Activated CD4-positive, alpha-beta memory T cell treated with anti-CD3 and anti-CD28 coated beads, Interleukin-2, amount 10 ng/mL, durations not matched to agents 7 days and 5 days (primary cell): ENCODE results near the gene PANK4. TPM values are rescaled to one million over a fixed set of nuclear protein-coding genes. Genes with fewer than 3 reads are reported as not detected.
"Not testable (repeated sequence)": the region's sequence is repeated elsewhere in the genome, so short reads cannot be mapped to it uniquely, and the experiment has no call there.

Source experiments
- CTCF ChIA-PET: fragments of 350-600 bp; sonication (Branson Sonifier 250); formaldehyde crosslinking; loops from one replicate; lab custom pipeline; 2021; ENCODE audit warnings: antibody characterized with exemption, inconsistent platforms; lab: Charles Lee
- POLR2A ChIA-PET: fragments of 350-600 bp; sonication (Branson Sonifier 250); formaldehyde crosslinking; loops from one replicate; lab custom pipeline; 2021; ENCODE audit warnings: antibody characterized with exemption; lab: Charles Lee
- DNase-seq: peaks from one replicate; pipeline ENCODE4 v3.0.0-alpha.2; 2020
- H3K27ac Mint-ChIP-seq: one replicate; pipeline ENCODE4 v1.8.0; 2021; ENCODE audit warnings: mild to moderate bottlenecking, mixed read lengths
- H3K27me3 Mint-ChIP-seq: one replicate; pipeline ENCODE4 v1.8.0; 2021; ENCODE audit warnings: mixed read lengths
- H3K36me3 Mint-ChIP-seq: one replicate; pipeline ENCODE4 v1.8.0; 2021; ENCODE audit warnings: low read depth, mixed read lengths
- H3K4me1 Mint-ChIP-seq: one replicate; pipeline ENCODE4 v1.8.0; 2021; ENCODE audit warnings: mixed read lengths
- H3K4me3 Mint-ChIP-seq: one replicate; pipeline ENCODE4 v1.8.0; 2021; ENCODE audit warnings: mild to moderate bottlenecking, mixed read lengths
- H3K9me3 Mint-ChIP-seq: one replicate; pipeline ENCODE4 v1.8.0; 2021; ENCODE audit warnings: mixed read lengths
- total RNA-seq, 2 experiments: library from RNA; stranded (reverse); gene quantifications; one replicate each; pipeline ENCODE4 v1.2.3, GENCODE V29; 2021

The PANK4 gene
- total RNA-seq, 2 experiments from 2014 or later = 71.7 to 72.6 TPM

DNA sequence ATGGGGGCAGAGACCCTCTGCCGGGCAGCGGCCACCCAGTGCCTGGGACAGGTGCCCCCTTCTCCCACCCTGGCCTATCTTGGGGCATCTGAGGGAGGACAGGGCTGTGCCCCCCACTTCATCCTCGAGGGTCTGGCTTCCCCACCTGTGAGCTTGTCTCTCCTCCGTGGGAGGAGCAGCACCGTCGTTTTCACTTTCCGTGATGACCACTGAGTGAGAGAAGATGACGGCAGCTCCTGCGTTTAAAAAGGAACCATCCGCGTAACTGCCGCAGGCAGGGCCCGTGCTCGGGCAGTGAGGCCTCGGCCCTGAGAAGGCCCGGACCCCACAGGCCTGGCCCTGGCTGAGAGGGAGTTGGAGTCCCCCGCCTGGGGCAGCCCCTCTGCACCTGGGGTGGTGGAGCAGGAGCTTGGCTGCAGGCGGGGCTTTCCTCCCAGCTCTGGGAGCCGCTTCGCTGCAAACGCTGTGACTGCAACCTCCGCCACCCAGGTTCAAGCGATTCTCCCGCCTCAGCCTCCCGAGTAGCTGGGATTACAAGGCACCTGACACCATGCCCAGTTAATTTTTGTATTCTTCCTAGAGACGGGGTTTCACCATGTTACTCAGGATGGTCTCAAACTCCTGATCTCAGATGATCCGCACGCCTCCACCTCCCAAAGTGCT, 23.1 kb upstream of the PANK4 start:
- peak overlapping the region; percentile 94 for H3K4me3 Mint-ChIP-seq
- H3K27me3 Mint-ChIP-seq, H3K9me3 Mint-ChIP-seq, H3K36me3 Mint-ChIP-seq, DNase-seq: not testable (repeated sequence)
- ChIA-PET POLR2A (interaction anchor here (1.2 to 12.2 kb wide), 7 partner anchors 20 to 133 kb away, joined by 3 to 228 read pairs (median 13); partner anchors contain the start of genes HES5, PANK4 and PRXL2B), CTCF (interaction anchor here (1.4 to 4.6 kb wide), 3 partner anchors 12 to 134 kb away, joined by 7 to 81 read pairs (median 41); partner anchors contain the start of gene PANK4)
- peaks cover 36% of the 10 kb centered on the region for H3K4me1 Mint-ChIP-seq
- H3K27ac Mint-ChIP-seq = peak overlapping the region; percentile 99

DNA sequence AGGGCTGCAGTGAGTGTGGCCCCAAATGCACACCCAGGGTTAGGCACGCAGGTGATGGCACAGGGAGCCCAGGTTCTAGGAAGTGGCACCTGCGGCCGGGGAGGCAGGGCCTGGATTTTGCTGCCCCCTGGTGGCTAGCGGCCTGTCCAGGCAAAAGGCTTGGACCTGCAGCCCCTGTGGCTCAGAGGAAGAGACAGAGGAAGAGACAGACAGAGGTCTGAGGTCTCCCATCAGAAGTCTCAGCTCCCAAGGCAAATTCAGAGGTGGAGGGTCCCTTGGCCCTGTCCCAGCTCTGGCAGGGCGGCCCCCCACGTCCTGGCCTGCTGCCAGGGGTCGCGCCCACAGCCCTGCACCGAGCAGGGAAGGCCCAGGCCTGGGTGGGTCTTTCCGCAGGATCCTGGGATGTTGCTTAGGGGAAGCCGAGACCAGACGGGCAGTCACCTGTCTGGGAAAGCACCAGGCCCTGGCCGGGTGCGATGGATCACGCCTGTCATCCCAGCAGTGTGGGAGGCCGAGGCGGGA, 21.7 kb upstream of the PANK4 start:
- Mint-ChIP-seq H3K4me3 (peak overlapping the region; percentile 94), H3K27ac (peak overlapping the region; percentile 99), H3K4me1 (peaks cover 26% of the 10 kb centered on the region), H3K9me3 (no peaks in the 10 kb centered on the region), H3K27me3 (no peaks in the 10 kb centered on the region), H3K36me3 (no peaks in the 10 kb centered on the region)
- ChIA-PET POLR2A (interaction anchor here (1.0 to 12.2 kb wide), 18 partner anchors 8 to 415 kb away, joined by 3 to 228 read pairs (median 11); partner anchors contain the start of genes FAAP20, HES5, MORN1 and PANK4), CTCF (interaction anchor here (0.6 to 4.6 kb wide), 16 partner anchors 8 to 353 kb away, joined by 3 to 81 read pairs (median 6); partner anchors contain the start of genes FAAP20, MORN1, PANK4 and PEX10)
- peak; percentile 89 for DNase-seq

- Mint-ChIP-seq H3K4me1 (peaks cover 26% of the 10 kb centered on the region), H3K27ac (peak overlapping the region; percentile 99), H3K36me3 (no peaks in the 10 kb centered on the region), H3K9me3 (no peaks in the 10 kb centered on the region), H3K4me3 (peak overlapping the region; percentile 94), H3K27me3 (no peaks in the 10 kb centered on the region)
- CTCF ChIA-PET = interaction anchor here (0.9 to 4.6 kb wide), 12 partner anchors 9 to 352 kb away, joined by 3 to 81 read pairs (median 10); partner anchors contain the start of genes FAAP20, PANK4, PEX10 and PRXL2B
- DNase-seq = peak; percentile 71
- POLR2A ChIA-PET = interaction anchor here (0.8 to 12.2 kb wide), 17 partner anchors 8 to 414 kb away, joined by 3 to 228 read pairs (median 13); partner anchors contain the start of genes FAAP20, HES5, PANK4 and PEX10
Observed at GRCh38 chr1:2547210-2548067, 21.0 kb upstream of the PANK4 start.

GRCh38 chr1:2546515-2547209, 20.3 kb upstream of the PANK4 start:
- POLR2A ChIA-PET = interaction anchor here (0.7 to 12.2 kb wide), 19 partner anchors 9 to 413 kb away, joined by 3 to 228 read pairs (median 12); partner anchors contain the start of genes FAAP20, HES5, PANK4 and PEX10
- DNase-seq = peak; percentile 94
- Mint-ChIP-seq H3K36me3 (no peaks in the 10 kb centered on the region), H3K27ac (peak overlapping the region; percentile 99), H3K9me3 (no peaks in the 10 kb centered on the region), H3K4me1 (peaks cover 28% of the 10 kb centered on the region), H3K4me3 (peak overlapping the region; percentile 94), H3K27me3 (peaks cover 5% of the 10 kb centered on the region)
- CTCF ChIA-PET = interaction anchor here (0.9 to 4.6 kb wide), 11 partner anchors 10 to 352 kb away, joined by 3 to 81 read pairs (median 15); partner anchors contain the start of genes FAAP20, PANK4, PEX10 and PRXL2B

DNA sequence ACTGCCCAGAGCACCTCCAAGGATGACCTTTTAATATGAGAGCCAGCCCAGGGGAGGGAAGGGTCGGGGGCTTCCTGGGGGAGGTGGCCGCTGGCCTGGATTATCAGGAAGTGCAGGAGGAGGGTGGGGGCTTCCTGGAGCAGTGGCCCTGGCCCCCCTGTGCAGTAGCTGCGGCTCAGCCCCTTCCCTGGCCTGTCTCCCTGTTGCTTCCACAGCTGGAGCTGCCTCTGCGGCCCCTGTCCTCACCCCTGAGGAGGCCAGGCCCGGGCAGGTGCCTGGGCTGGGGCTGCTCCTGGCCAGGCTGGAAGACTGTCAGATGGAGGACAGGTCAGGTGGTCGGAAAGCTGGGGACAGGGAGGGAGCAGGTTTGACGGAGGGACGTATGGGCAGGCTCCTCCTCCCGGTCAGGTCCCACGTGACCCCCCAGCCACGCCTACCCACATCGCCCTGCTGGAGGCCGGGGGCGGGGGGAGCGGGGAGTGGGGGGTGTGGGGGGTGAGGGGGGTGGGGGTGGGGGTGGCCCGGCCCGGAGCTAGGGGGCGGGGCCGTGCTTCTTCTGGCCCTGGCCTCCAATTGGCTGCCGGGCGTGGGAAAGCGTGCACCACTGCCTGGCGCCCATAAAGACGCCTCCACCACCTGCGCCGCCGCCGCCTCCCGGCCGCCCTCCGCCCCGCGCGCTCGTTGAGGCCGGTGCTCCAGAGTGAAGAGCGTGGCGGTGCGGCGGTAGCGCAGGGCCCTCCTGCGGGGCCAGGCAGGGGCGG, 19.5 kb upstream of the PANK4 start:
- DNase-seq = peak; percentile 94
- ChIA-PET POLR2A (interaction anchor here (0.7 to 12.2 kb wide), 16 partner anchors 8 to 350 kb away, joined by 3 to 228 read pairs (median 12); partner anchors contain the start of genes FAAP20, HES5, PANK4 and PEX10), CTCF (interaction anchor here (1.3 to 4.6 kb wide), 7 partner anchors 10 to 351 kb away, joined by 3 to 81 read pairs (median 15); partner anchors contain the start of genes FAAP20, PANK4 and TNFRSF14)
- Mint-ChIP-seq H3K27me3 (peaks cover 9% of the 10 kb centered on the region), H3K4me1 (peaks cover 22% of the 10 kb centered on the region), H3K9me3 (no peaks in the 10 kb centered on the region), H3K4me3 (peak overlapping the region; percentile 94), H3K36me3 (no peaks in the 10 kb centered on the region), H3K27ac (peak overlapping the region; percentile 99)

DNA sequence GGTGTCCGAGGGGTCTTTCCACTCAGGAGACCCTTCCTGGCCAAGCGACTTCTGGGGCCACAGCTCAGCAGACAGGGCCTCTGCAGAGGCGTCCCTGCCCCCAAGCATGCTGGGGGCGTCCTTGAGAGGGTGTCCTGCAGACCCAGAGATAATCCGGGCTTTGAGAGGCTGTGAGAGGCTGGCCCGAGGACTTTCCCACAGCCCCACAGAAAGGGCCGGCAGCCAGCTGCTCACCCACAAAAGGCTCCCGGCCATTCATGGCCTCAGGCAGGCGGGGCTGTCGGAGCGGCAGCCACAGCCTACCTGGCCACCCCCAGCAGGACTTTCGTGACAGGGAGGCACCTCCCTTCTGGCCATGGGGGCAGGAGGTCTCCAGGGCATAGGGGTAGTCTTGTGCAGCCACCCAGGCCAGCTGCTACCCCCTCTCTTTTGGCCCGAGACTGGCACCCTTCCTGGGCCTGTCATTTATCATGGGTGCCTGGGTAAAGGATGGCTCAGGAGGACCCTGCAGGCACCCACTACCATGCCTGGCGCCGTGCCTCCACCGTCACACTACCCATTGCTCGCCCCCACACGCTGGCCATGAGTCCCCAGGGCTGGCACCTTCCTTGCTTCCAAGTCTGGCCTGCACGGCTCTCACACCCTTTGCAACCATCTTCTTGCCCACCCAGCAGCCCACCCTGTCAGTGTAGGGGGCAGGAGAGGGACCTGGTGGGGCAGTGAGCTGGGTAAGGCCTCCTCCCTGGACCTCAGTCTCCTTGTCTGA, 18.7 kb upstream of the PANK4 start:
- no peak for DNase-seq
- peaks cover 20% of the 10 kb centered on the region for H3K4me1 Mint-ChIP-seq
- CTCF ChIA-PET = interaction anchor here (1.3 to 4.6 kb wide), 5 partner anchors 11 to 129 kb away, joined by 3 to 81 read pairs (median 18); partner anchors contain the start of genes PANK4 and TNFRSF14
- H3K36me3 Mint-ChIP-seq = no peaks in the 10 kb centered on the region
- POLR2A ChIA-PET = interaction anchor here (0.8 to 12.2 kb wide), 10 partner anchors 11 to 132 kb away, joined by 3 to 228 read pairs (median 19); partner anchors contain the start of genes HES5, PANK4, PEX10 and PRXL2B
- no peak overlapping the region for H3K4me3 Mint-ChIP-seq
- peaks cover 9% of the 10 kb centered on the region for H3K27me3 Mint-ChIP-seq
- H3K27ac Mint-ChIP-seq = no peak overlapping the region
- H3K9me3 Mint-ChIP-seq = no peaks in the 10 kb centered on the region

DNA sequence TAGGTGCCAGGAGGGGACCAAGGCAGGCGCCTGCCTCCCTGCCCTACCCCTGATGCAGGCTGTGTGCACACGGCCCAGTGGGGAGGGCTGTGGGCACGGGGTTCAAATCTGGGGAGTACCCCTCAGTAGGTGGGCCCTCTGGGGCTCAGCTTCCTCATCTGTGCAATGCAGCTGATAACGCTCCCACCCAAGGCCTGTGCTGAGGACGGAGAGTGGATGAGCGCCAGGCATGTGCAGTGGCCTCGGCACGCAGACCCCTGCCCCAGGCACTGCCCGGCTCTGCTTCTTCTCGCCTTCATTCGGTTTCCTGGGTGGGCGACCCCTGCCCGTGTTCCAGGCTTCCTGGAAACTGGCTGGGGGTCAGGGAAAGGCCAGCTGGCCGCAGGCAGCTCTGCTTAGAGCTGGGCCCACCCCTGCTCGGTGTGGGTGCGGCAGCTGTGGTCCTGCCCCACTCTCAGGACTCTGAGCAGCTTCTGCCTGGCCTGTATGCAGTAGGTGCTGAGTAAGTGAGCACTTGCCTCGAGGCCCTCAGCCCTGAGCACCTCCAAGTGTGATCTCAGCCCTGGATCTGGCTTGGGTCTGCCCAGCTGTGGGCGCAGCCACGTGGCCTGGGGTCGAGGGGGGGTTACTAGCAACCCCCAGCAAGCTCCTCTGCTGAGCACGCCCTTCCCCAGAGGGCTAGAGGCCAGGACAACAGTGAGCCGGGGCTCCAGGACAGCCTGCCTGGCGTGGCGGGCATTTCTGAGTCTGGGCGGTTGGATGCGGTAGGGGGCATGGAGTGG, 17.9 kb upstream of the PANK4 start:
- Mint-ChIP-seq H3K36me3 (no peaks in the 10 kb centered on the region), H3K27me3 (peaks cover 9% of the 10 kb centered on the region), H3K27ac (no peak overlapping the region), H3K9me3 (no peaks in the 10 kb centered on the region), H3K4me3 (no peak overlapping the region), H3K4me1 (peaks cover 15% of the 10 kb centered on the region)
- no peak for DNase-seq
- CTCF ChIA-PET = interaction anchor here (2.2 kb wide), 1 partner anchor 129 kb away, joined by 10 read pairs; no protein-coding TSS in a partner anchor
- POLR2A ChIA-PET = interaction anchor here (1.3 to 12.2 kb wide), 3 partner anchors 12 to 41 kb away, joined by 6 to 228 read pairs (median 113); partner anchors contain the start of genes HES5, PANK4, PRXL2B and TNFRSF14

GRCh38 chr1:2543543-2544092, 17.2 kb upstream of the PANK4 start:
- Mint-ChIP-seq H3K4me3 (no peak overlapping the region), H3K9me3 (no peaks in the 10 kb centered on the region), H3K4me1 (peaks cover 9% of the 10 kb centered on the region), H3K36me3 (no peaks in the 10 kb centered on the region), H3K27ac (no peak overlapping the region), H3K27me3 (peaks cover 9% of the 10 kb centered on the region)
- ChIA-PET POLR2A (interaction anchor here (1.3 to 12.2 kb wide), 4 partner anchors 12 to 41 kb away, joined by 4 to 228 read pairs (median 60); partner anchors contain the start of genes HES5, PANK4, PRXL2B and TNFRSF14), CTCF (no interaction called here)
- no peak for DNase-seq

GRCh38 chr1:2542246-2542915, 16.0 kb upstream of the PANK4 start:
- Mint-ChIP-seq H3K4me3 (no peak overlapping the region), H3K36me3 (no peaks in the 10 kb centered on the region), H3K4me1 (peaks cover 1% of the 10 kb centered on the region), H3K27me3 (peaks cover 9% of the 10 kb centered on the region), H3K9me3 (no peaks in the 10 kb centered on the region), H3K27ac (no peak overlapping the region)
- DNase-seq = no peak
- CTCF ChIA-PET = no interaction called here
- POLR2A ChIA-PET = interaction anchor here (0.9 to 12.2 kb wide), 3 partner anchors 13 to 314 kb away, joined by 3 to 228 read pairs (median 4); partner anchors contain the start of genes HES5, PANK4 and TNFRSF14
